Panc1 (cell line): ENCODE results near the gene MAGEF1. TPM values are rescaled to one million over a fixed set of nuclear protein-coding genes. Genes with fewer than 3 reads are reported as not detected.

Experiments used
- ATAC-seq: fragments of 200-7000 bp; cut with Tn5 transposase; 2 replicates; pipeline ENCODE4 v1.9.1; 2020; ENCODE audit warnings: mild to moderate bottlenecking, moderate library complexity
- BruUV-seq: library from RNA; stranded (reverse); fragments of 400-500 nt; replicated peaks from 2 replicates; lab custom pipeline; 2021; lab: Mats Ljungman, UMichigan
- CTCF ChIA-PET: fragments of 300-600 bp; sonication (Branson Sonifier 250); formaldehyde crosslinking; loops from one replicate; lab custom pipeline; 2022; ENCODE audit warnings: antibody characterized with exemption; lab: Charles Lee
- POLR2A ChIA-PET: fragments of 300-600 bp; sonication (Branson Sonifier 250); formaldehyde crosslinking; loops from one replicate; lab custom pipeline; 2022; ENCODE audit warnings: antibody characterized with exemption; lab: Charles Lee
- DNase-seq: peaks from one replicate; pipeline ENCODE4 v3.0.0-alpha.2; 2010; ENCODE audit warnings: low read depth, low spot score
- H3K27ac ChIP-seq: 2 replicates; pipeline ENCODE4 v1.5.1; 2011; ENCODE audit warnings: mild to moderate bottlenecking, low read length, inconsistent platforms
- H3K27me3 ChIP-seq: fragments of 200-500 bp; sonication (Bioruptor generic); 2 replicates; pipeline ENCODE4 v1.6.0; 2014; ENCODE audit warnings: low read length, inconsistent platforms; ENCODE audit not compliant: control insufficient read depth, insufficient read depth
- H3K36me3 ChIP-seq: fragments of 200-500 bp; sonication (Bioruptor generic); 2 replicates; pipeline ENCODE4 v1.5.1; 2014; ENCODE audit warnings: inconsistent platforms, mild to moderate bottlenecking, low read length, moderate library complexity; ENCODE audit not compliant: control insufficient read depth, insufficient read depth
- H3K4me1 ChIP-seq: 2 replicates; pipeline ENCODE4 v1.5.1; 2011; ENCODE audit warnings: inconsistent platforms, mild to moderate bottlenecking, low read length, moderate library complexity; ENCODE audit not compliant: control insufficient read depth, insufficient read depth
- H3K4me3 ChIP-seq, 2 experiments: 2 replicates each; pipeline ENCODE4 v1.5.1; 2011 to 2012; ENCODE audit warnings: low read depth in 2 of 2, low read length in 2 of 2, mild to moderate bottlenecking in 2 of 2, inconsistent platforms in 1 of 2, moderate library complexity in 1 of 2
- H3K9me3 ChIP-seq: fragments of 200-500 bp; sonication (Bioruptor generic); 2 replicates; pipeline ENCODE4 v1.5.1; 2014; ENCODE audit warnings: low read depth, mild to moderate bottlenecking, inconsistent platforms, low read length, moderate library complexity; ENCODE audit not compliant: control insufficient read depth, insufficient read depth
- POLR2AphosphoS5 ChIP-seq: IDR thresholded peaks from 2 replicates; pipeline ENCODE4 v1.6.1; 2012; ENCODE audit warnings: mild to moderate bottlenecking, low read depth, low read length, moderate library complexity
- SIN3A ChIP-seq: IDR thresholded peaks from 2 replicates; pipeline ENCODE4 v1.6.1; 2012; ENCODE audit warnings: low read depth, mild to moderate bottlenecking, low read length, moderate library complexity, borderline replicate concordance; ENCODE audit not compliant: insufficient read depth
- TCF7L2 ChIP-seq: IDR thresholded peaks from 2 replicates; pipeline ENCODE4 v1.6.1; 2011; ENCODE audit warnings: mild to moderate bottlenecking, low read depth, low read length, inconsistent platforms
- in situ Hi-C: cut with HindIII; loops from 2 replicates; pipeline ENCODE4 v1.10.0; 2016; ENCODE audit warnings: low sequenced_read_pairs, low pct_unique_long_range_greater_than_20kb
- intact Hi-C: fragments of 100-400 bp; cut with micrococcal nuclease; formaldehyde crosslinking; loops from one replicate; pipeline ENCODE4 v1.10.0; 2022; ENCODE audit not compliant: unreplicated experiment
- total RNA-seq: library from RNA; stranded (reverse); gene quantifications from one replicate; pipeline ENCODE4 v1.2.1, GENCODE V29; 2021; ENCODE audit not compliant: unreplicated experiment
- TF ChIP-seq, protein P1 (sequence below), 2 experiments: IDR thresholded peaks; 2 replicates each; pipeline ENCODE4 v1.6.1; 2011 to 2012; ENCODE audit warnings: low read depth in 2 of 2, control low read depth in 1 of 2, low read length in 1 of 2, mild to moderate bottlenecking in 1 of 2, moderate library complexity in 1 of 2; ENCODE audit not compliant: insufficient read depth in 1 of 2
- TF ChIP-seq, protein P2 (sequence below): fragments of 450-650 bp; IDR thresholded peaks from 2 replicates; pipeline ENCODE4 v1.5.1; 2017; ENCODE audit warnings: mild to moderate bottlenecking

MAGEF1 gene
- total RNA-seq, 1 experiment from 2014 or later, result 27.7 TPM

- no peak for TF ChIP-seq SIN3A
- no peak for TF ChIP-seq TCF7L2
- TF ChIP-seq, protein P1, sequence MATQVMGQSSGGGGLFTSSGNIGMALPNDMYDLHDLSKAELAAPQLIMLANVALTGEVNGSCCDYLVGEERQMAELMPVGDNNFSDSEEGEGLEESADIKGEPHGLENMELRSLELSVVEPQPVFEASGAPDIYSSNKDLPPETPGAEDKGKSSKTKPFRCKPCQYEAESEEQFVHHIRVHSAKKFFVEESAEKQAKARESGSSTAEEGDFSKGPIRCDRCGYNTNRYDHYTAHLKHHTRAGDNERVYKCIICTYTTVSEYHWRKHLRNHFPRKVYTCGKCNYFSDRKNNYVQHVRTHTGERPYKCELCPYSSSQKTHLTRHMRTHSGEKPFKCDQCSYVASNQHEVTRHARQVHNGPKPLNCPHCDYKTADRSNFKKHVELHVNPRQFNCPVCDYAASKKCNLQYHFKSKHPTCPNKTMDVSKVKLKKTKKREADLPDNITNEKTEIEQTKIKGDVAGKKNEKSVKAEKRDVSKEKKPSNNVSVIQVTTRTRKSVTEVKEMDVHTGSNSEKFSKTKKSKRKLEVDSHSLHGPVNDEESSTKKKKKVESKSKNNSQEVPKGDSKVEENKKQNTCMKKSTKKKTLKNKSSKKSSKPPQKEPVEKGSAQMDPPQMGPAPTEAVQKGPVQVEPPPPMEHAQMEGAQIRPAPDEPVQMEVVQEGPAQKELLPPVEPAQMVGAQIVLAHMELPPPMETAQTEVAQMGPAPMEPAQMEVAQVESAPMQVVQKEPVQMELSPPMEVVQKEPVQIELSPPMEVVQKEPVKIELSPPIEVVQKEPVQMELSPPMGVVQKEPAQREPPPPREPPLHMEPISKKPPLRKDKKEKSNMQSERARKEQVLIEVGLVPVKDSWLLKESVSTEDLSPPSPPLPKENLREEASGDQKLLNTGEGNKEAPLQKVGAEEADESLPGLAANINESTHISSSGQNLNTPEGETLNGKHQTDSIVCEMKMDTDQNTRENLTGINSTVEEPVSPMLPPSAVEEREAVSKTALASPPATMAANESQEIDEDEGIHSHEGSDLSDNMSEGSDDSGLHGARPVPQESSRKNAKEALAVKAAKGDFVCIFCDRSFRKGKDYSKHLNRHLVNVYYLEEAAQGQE (IDR thresholded peaks at IDR 0.05; ENCODE audit: insufficient read depth in 1 of 2, low read depth in 2 of 2, low read length in 1 of 2), result no peak
- TF ChIP-seq, protein P2, sequence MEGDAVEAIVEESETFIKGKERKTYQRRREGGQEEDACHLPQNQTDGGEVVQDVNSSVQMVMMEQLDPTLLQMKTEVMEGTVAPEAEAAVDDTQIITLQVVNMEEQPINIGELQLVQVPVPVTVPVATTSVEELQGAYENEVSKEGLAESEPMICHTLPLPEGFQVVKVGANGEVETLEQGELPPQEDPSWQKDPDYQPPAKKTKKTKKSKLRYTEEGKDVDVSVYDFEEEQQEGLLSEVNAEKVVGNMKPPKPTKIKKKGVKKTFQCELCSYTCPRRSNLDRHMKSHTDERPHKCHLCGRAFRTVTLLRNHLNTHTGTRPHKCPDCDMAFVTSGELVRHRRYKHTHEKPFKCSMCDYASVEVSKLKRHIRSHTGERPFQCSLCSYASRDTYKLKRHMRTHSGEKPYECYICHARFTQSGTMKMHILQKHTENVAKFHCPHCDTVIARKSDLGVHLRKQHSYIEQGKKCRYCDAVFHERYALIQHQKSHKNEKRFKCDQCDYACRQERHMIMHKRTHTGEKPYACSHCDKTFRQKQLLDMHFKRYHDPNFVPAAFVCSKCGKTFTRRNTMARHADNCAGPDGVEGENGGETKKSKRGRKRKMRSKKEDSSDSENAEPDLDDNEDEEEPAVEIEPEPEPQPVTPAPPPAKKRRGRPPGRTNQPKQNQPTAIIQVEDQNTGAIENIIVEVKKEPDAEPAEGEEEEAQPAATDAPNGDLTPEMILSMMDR, result no peak
- TF ChIP-seq POLR2AphosphoS5, result no peak
- CTCF ChIA-PET, result interaction anchor here (0.6 kb wide), 1 partner anchor 37 kb away, joined by 4 read pairs; no protein-coding TSS in a partner anchor
- Histone ChIP-seq H3K36me3 (no peaks in the 10 kb centered on the region), H3K27ac (no peak overlapping the region), H3K4me1 (no peaks in the 10 kb centered on the region), H3K27me3 (peaks cover 3% of the 10 kb centered on the region; the same call in 1 of the 2 replicates), H3K4me3 (no peak overlapping the region), H3K9me3 (no peaks in the 10 kb centered on the region)
- in situ Hi-C loops, result no loop called here
- ATAC-seq (no peak), DNase-seq (no peak)
- POLR2A ChIA-PET, result no interaction called here
- intact Hi-C loops, result no loop called here
- no TSS peak for BruUV-seq
Observed at GRCh38 chr3:184665101-184665500, 46.8 kb downstream of the MAGEF1 start.

DNA sequence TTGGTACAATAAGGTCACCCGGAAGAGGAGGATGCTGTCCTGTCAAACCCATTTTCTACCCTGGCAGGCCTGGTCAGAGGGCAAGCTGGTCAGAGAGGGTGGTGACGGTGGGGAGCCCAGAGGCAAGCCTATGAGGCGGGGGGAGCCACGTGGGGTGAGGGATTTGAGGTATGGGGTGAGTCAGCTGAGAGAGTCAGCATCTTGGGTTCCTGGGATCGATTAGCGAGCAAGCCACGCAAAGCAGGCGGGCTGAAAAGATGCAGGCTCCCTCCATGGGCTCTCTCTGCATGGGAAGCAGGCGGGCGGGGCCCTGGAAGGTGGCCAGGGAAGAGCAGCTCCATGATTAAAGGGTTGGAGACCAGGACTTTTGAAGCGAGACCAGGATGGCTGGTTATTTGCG lies 48.1 kb downstream of the MAGEF1 start:
- H3K36me3 ChIP-seq, result no peaks in the 10 kb centered on the region
- no peaks in the 10 kb centered on the region for H3K9me3 ChIP-seq
- POLR2A ChIA-PET, result no interaction called here
- CTCF ChIA-PET, result no interaction called here
- BruUV-seq, result no TSS peak
- H3K27ac ChIP-seq, result no peak overlapping the region
- no peak overlapping the region for H3K4me3 ChIP-seq
- H3K27me3 ChIP-seq, result peaks cover 3% of the 10 kb centered on the region; the same call in 1 of the 2 replicates
- no peaks in the 10 kb centered on the region for H3K4me1 ChIP-seq
- TF ChIP-seq, protein P1 (IDR thresholded peaks at IDR 0.05; ENCODE audit: insufficient read depth in 1 of 2, low read depth in 2 of 2, low read length in 1 of 2), result no peak
- TF ChIP-seq POLR2AphosphoS5, result no peak
- TF ChIP-seq, protein P2, result no peak
- no peak for TF ChIP-seq TCF7L2
- TF ChIP-seq SIN3A, result no peak
- in situ Hi-C loops, result no loop called here
- DNase-seq (no peak), ATAC-seq (no peak)
- intact Hi-C loops, result no loop called here
